IMR-90 (cell line): ENCODE data around the gene SLC39A11. TPM values are rescaled to one million over a fixed set of nuclear protein-coding genes. Genes with fewer than 3 reads are reported as not detected.
A peak's percentile ranks its signal among the peaks of the same experiment; 100 is the strongest.

Experiments used
- ATAC-seq: fragments of 200-7000 bp; cut with Tn5 transposase; 2 replicates; pipeline ENCODE4 v1.9.1; 2020; ENCODE audit warnings: low read depth, mild to moderate bottlenecking, moderate library complexity
- BruUV-seq: library from RNA; stranded (reverse); fragments of 400-500 nt; replicated peaks from 2 replicates; lab custom pipeline; 2021; lab: Mats Ljungman, UMichigan
- CTCF ChIA-PET: fragments of 300-600 bp; formaldehyde crosslinking; extraction: SDS; loops from one replicate; lab custom pipeline; 2021; ENCODE audit warnings: antibody characterized with exemption; lab: Yijun Ruan, JAX
- POLR2A ChIA-PET: fragments of 300-600 bp; sonication (Branson Sonifier 250); formaldehyde crosslinking; loops from one replicate; lab custom pipeline; 2022; ENCODE audit warnings: antibody characterized with exemption; ENCODE audit not compliant: unreplicated experiment; lab: Charles Lee
- DNase-seq: peaks from one replicate; pipeline ENCODE4 v3.0.0; 2013
- H2AFZ ChIP-seq: replicated peaks from 2 replicates; pipeline ENCODE3; 2013; ENCODE audit warnings: low read length, mild to moderate bottlenecking; ENCODE audit not compliant: poor library complexity
- H2AK5ac ChIP-seq: 2 replicates; pipeline ENCODE4 v1.6.1; 2013; ENCODE audit warnings: low read depth, low read length, inconsistent platforms
- H2AK9ac ChIP-seq: replicated peaks from 2 replicates; pipeline ENCODE3; 2013; ENCODE audit warnings: mild to moderate bottlenecking, low read depth, low read length, moderate library complexity; ENCODE audit not compliant: poor library complexity
- H2BK120ac ChIP-seq: 2 replicates; pipeline ENCODE4 v1.6.1; 2013; ENCODE audit warnings: low read depth, low read length, inconsistent platforms
- H2BK15ac ChIP-seq: 3 replicates; pipeline ENCODE4 v1.6.1; 2013; ENCODE audit warnings: low read depth, low read length, inconsistent platforms
- H2BK20ac ChIP-seq: 2 replicates; pipeline ENCODE4 v1.6.1; 2013; ENCODE audit warnings: low read depth, mild to moderate bottlenecking, inconsistent platforms, low read length, moderate library complexity
- H2BK5ac ChIP-seq: 2 replicates; pipeline ENCODE4 v1.6.1; 2013; ENCODE audit warnings: mild to moderate bottlenecking, low read depth, low read length, inconsistent platforms; ENCODE audit not compliant: poor library complexity, severe bottlenecking
- H3K14ac ChIP-seq: replicated peaks from 2 replicates; pipeline ENCODE4 v1.6.1; 2013; ENCODE audit warnings: low read depth, low read length, inconsistent platforms
- H3K18ac ChIP-seq: 2 replicates; pipeline ENCODE4 v1.6.1; 2013; ENCODE audit warnings: low read depth, low read length, control low read depth
- H3K23ac ChIP-seq: 2 replicates; pipeline ENCODE4 v1.6.1; 2013; ENCODE audit warnings: low read depth, low read length, inconsistent platforms
- H3K27ac ChIP-seq: 2 replicates; pipeline ENCODE4 v1.5.1; 2013; ENCODE audit warnings: mild to moderate bottlenecking, control low read depth, low read length; ENCODE audit not compliant: insufficient read depth
- H3K27me3 ChIP-seq: 2 replicates; pipeline ENCODE4 v1.6.1; 2013; ENCODE audit warnings: low read length; ENCODE audit not compliant: control insufficient read depth, insufficient read depth
- H3K36me3 ChIP-seq: 2 replicates; pipeline ENCODE4 v1.6.1; 2013; ENCODE audit warnings: low read length, mixed read lengths; ENCODE audit not compliant: control insufficient read depth, insufficient read depth
- H3K4ac ChIP-seq: 2 replicates; pipeline ENCODE4 v1.6.1; 2013; ENCODE audit warnings: low read depth, low read length, inconsistent platforms
- H3K4me1 ChIP-seq: 2 replicates; pipeline ENCODE4 v1.6.1; 2013; ENCODE audit warnings: low read length, mixed read lengths; ENCODE audit not compliant: control insufficient read depth, insufficient read depth
- H3K4me2 ChIP-seq: 2 replicates; pipeline ENCODE4 v1.6.1; 2013; ENCODE audit warnings: low read depth, mild to moderate bottlenecking, control low read depth, low read length, moderate library complexity
- H3K4me3 ChIP-seq: 2 replicates; pipeline ENCODE4 v1.5.1; 2013; ENCODE audit warnings: low read depth, mild to moderate bottlenecking, control low read depth, low read length, moderate library complexity; ENCODE audit not compliant: insufficient read depth
- H3K56ac ChIP-seq: 2 replicates; pipeline ENCODE4 v1.6.1; 2013; ENCODE audit warnings: low read length, inconsistent platforms; ENCODE audit not compliant: insufficient read depth; ENCODE audit errors: extremely low read depth
- H3K79me1 ChIP-seq, 2 experiments: 2 replicates each; pipeline ENCODE4 v1.6.1; 2013; ENCODE audit warnings: low read length in 2 of 2, inconsistent platforms in 1 of 2, low read depth in 1 of 2
- H3K9ac ChIP-seq: 2 replicates; pipeline ENCODE4 v1.6.1; 2013; ENCODE audit warnings: low read depth, low read length, control low read depth
- H3K9me1 ChIP-seq: 2 replicates; pipeline ENCODE4 v1.6.1; 2013; ENCODE audit warnings: low read length, inconsistent platforms; ENCODE audit not compliant: insufficient read depth
- H3K9me3 ChIP-seq: 2 replicates; pipeline ENCODE4 v1.6.1; 2013; ENCODE audit warnings: low read length; ENCODE audit not compliant: control insufficient read depth, insufficient read depth
- H4K20me1 ChIP-seq: 2 replicates; pipeline ENCODE4 v1.6.1; 2013; ENCODE audit warnings: low read length, inconsistent platforms; ENCODE audit not compliant: insufficient read depth
- H4K5ac ChIP-seq: 2 replicates; pipeline ENCODE4 v1.6.1; 2013; ENCODE audit warnings: mild to moderate bottlenecking, low read depth, low read length, control low read depth
- H4K8ac ChIP-seq, 2 experiments: 2 replicates each; pipeline ENCODE4 v1.6.1; 2013; ENCODE audit warnings: low read depth in 2 of 2, low read length in 2 of 2, control low read depth in 1 of 2, inconsistent platforms in 1 of 2
- H4K91ac ChIP-seq: 2 replicates; pipeline ENCODE4 v1.6.1; 2013; ENCODE audit warnings: low read depth, low read length, inconsistent platforms; ENCODE audit not compliant: insufficient read depth
- CEBPB ChIP-seq: IDR thresholded peaks from 2 replicates; pipeline ENCODE4 v1.6.1; 2012; ENCODE audit warnings: low read depth, low read length, improper control_type of control experiment
- FOS ChIP-seq: fragments of 150-350 bp; IDR thresholded peaks from 2 replicates; pipeline ENCODE4 v1.6.1; 2016; ENCODE audit warnings: low read depth, low read length
- MAFK ChIP-seq: IDR thresholded peaks from 2 replicates; pipeline ENCODE4 v1.6.1; 2012; ENCODE audit warnings: low read depth, low read length, improper control_type of control experiment
- MXI1 ChIP-seq: IDR thresholded peaks from 2 replicates; pipeline ENCODE4 v1.6.1; 2012; ENCODE audit warnings: low read depth, mild to moderate bottlenecking, low read length, moderate library complexity, borderline replicate concordance
- NFE2L2 ChIP-seq: fragments of 150-350 bp; IDR thresholded peaks from 2 replicates; pipeline ENCODE4 v1.6.1; 2016; ENCODE audit warnings: low read depth, mild to moderate bottlenecking, low read length
- RFX5 ChIP-seq: IDR thresholded peaks from 2 replicates; pipeline ENCODE4 v1.8.0; 2012; ENCODE audit warnings: low read depth, mild to moderate bottlenecking, low read length, moderate library complexity
- SMC3 ChIP-seq: fragments of 150-350 bp; IDR thresholded peaks from 2 replicates; pipeline ENCODE4 v1.6.1; 2016; ENCODE audit warnings: low read depth, mild to moderate bottlenecking, antibody characterized with exemption, low read length, moderate library complexity
- WGBS, 2 experiments: methylation state at CpG; one replicate each; pipeline versions ENCODE4 v1.1.5 to v1.1.7; 2013; ENCODE audit warnings: missing lambda C conversion rate in 2 of 2; ENCODE audit not compliant: insufficient read length in 1 of 2; ENCODE audit errors: extremely low coverage in 2 of 2; 5-methylcytosine and 5-hydroxymethylcytosine counted together
- dilution Hi-C: fragments of 300-500 bp; cut with HindIII; formaldehyde crosslinking; loops from one replicate; pipeline ENCODE4 v1.14.3; 2018; ENCODE audit warnings: low sequenced_read_pairs; ENCODE audit not compliant: unreplicated experiment
- in situ Hi-C: fragments of 300-500 bp; cut with MboI; formaldehyde crosslinking; loops from 3 replicates; pipeline ENCODE4 v1.14.3; 2019; ENCODE audit warnings: low sequenced_read_pairs, inconsistent platforms, mixed read lengths
- intact Hi-C: fragments of 100-400 bp; cut with micrococcal nuclease; formaldehyde crosslinking; loops from 2 replicates; pipeline ENCODE4 v1.10.0; 2022
- polyA plus RNA-seq, 3 experiments: library from polyadenylated mRNA; depleted of rRNA; stranded (reverse); fragments of >200 nt; gene quantifications; 2 replicates each; pipeline ENCODE4 v1.2.3, GENCODE V29; 2012; ENCODE audit warnings: low replicate concordance in 1 of 3
- total RNA-seq: library from RNA; depleted of rRNA; stranded (reverse); fragments of >200 nt; gene quantifications from 2 replicates; pipeline ENCODE4 v1.2.3, GENCODE V29; 2012

Gene SLC39A11
- total and polyA plus RNA-seq, 2 of the 4 experiments (the other 2 are of a cell fraction): 8.8 to 14.3 TPM

- no peak overlapping the region for H3K9ac ChIP-seq
- dilution Hi-C loops: no loop called here
These were observed 241.9 kb downstream of the SLC39A11 start for GRCh38 chr17:72850410-72851118.

More at GRCh38 chr17:72850410-72851118, 241.9 kb downstream of the SLC39A11 start:
- Histone ChIP-seq H3K14ac (no peak overlapping the region), H2BK120ac (no peak overlapping the region), H3K9me3 (no peaks in the 10 kb centered on the region), H3K9me1 (peaks cover 4% of the 10 kb centered on the region; the same call in 1 of the 2 replicates), H3K4me1 (peaks cover 3% of the 10 kb centered on the region; the same call in 1 of the 2 replicates), H3K23ac (no peak overlapping the region), H3K4me2 (no peak overlapping the region), H2AK9ac (no peak overlapping the region), H3K56ac (no peak overlapping the region), H3K27me3 (no peaks in the 10 kb centered on the region), H3K4ac (no peak overlapping the region), H3K36me3 (no peaks in the 10 kb centered on the region), H3K79me1 (no peaks in the 10 kb centered on the region), H2BK15ac (no peak overlapping the region), H4K5ac (no peak overlapping the region), H2BK20ac (no peak overlapping the region), H2BK5ac (no peak overlapping the region), H3K4me3 (no peak overlapping the region), H4K8ac (no peak overlapping the region), H3K27ac (no peak overlapping the region), H2AFZ (no peak overlapping the region), H4K91ac (no peak overlapping the region), H3K18ac (no peak overlapping the region), H4K20me1 (no peaks in the 10 kb centered on the region), H2AK5ac (no peak overlapping the region)
- DNase-seq: peak; percentile 84
- WGBS, 2 experiments: no CpG with 5 or more reads among the region's 10 CpGs
- no TSS peak for BruUV-seq
- peak; percentile 89 for ATAC-seq
- POLR2A ChIA-PET: no interaction called here
- in situ Hi-C loops: no loop called here
- intact Hi-C loops: no loop called here
- TF ChIP-seq CEBPB (no peak), SMC3 (no peak), MXI1 (peak; percentile 51), NFE2L2 (peak; percentile 14; the same call in 1 of the 2 replicates), RFX5 (no peak), FOS (peak; percentile 41; the same call in 1 of the 2 replicates), MAFK (no peak)
- CTCF ChIA-PET: no interaction called here
